ENCODE results near the gene TNFRSF4.

DNA sequence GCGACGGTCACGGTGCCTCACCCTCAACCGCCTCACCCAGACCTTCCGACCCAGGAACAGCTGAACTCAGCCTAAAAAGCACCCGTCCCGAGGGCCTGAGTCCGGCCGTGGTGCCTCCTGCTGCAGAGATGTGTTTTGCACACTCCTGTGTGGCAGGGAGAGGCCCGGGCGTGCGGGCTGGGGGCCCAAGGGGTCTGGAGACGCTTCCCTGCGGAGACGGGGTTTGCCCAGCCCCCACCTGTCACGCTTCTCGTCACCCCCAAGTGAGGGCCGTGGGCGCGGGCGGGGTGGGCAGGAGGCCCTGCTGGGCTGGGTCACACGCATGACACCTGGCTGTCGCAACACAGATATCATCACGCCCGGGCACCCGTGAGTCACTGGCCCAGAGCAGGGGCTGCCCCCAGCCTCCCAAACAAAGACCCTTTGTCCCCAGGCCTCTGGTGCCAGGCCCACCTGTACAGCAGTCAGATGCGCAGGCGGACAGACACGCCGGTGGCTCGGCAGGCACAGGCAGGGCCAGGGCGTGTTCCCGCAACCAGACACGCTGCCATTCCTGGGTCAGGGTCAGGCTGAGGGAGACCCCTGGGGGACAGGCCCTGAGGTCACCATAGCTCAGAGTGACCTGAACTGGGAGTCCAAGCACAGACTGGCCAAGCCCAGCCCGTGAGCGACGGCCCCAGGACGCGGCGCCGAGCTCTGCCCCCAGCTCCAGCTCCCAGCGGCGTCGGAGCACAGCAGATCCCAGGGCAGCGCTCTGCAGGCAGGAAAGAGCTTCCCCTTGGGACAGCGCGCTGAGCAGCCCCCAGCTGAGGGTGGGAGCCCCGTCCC is 24.1 kb upstream of the TNFRSF4 start:
- TF ChIP-seq JUND (IDR thresholded peaks at IDR 0.05), result no peak
- TF ChIP-seq POLR2A (IDR thresholded peaks at IDR 0.05; ENCODE audit: borderline replicate concordance, extremely low read depth, insufficient read depth, insufficient read length), result no peak
- no peak for TF ChIP-seq RAD21 (IDR thresholded peaks at IDR 0.05; ENCODE audit: low read depth)
- no peak for TF ChIP-seq SRF (IDR thresholded peaks at IDR 0.05; ENCODE audit: low read depth)

Measured in HCT116 (cell line).